CD4-positive, alpha-beta T cell treated with Interleukin-15 for 4 hours (primary cell): Measurements from ENCODE around the gene MIF4GD.

ENCODE experiments used
- DNase-seq: peaks from one replicate; pipeline ENCODE4 v3.0.0-alpha.2; 2020; ENCODE audit warnings: low spot score

Gene MIF4GD

GRCh38 chr17:75232786-75233185 is 38.2 kb downstream of the MIF4GD start:
- DNase-seq, result no peak

GRCh38 chr17:75231741-75232464 is 39.1 kb downstream of the MIF4GD start:
- no peak for DNase-seq

GRCh38 chr17:75231071-75231470 is 40.0 kb downstream of the MIF4GD start:
- no peak for DNase-seq

- DNase-seq, result no peak
Measured at GRCh38 chr17:75228847-75229246, 42.2 kb downstream of the MIF4GD start.

- DNase-seq, result no peak
Measured at GRCh38 chr17:75228305-75228704, 42.7 kb downstream of the MIF4GD start.

GRCh38 chr17:75227729-75228128 is 43.3 kb downstream of the MIF4GD start:
- no peak for DNase-seq

- DNase-seq, result no peak
Measured at GRCh38 chr17:75225016-75225415, 46.0 kb downstream of the MIF4GD start.

GRCh38 chr17:75219815-75220214 is 51.2 kb downstream of the MIF4GD start:
- no peak for DNase-seq

- DNase-seq, result no peak
Measured at GRCh38 chr17:75218131-75218530, 52.9 kb downstream of the MIF4GD start.
